ENCODE results near the gene TEAD2.
"Not testable (repeated sequence)": the region's sequence is repeated elsewhere in the genome, so short reads cannot be mapped to it uniquely, and the experiment has no call there.

Gene TEAD2

DNA sequence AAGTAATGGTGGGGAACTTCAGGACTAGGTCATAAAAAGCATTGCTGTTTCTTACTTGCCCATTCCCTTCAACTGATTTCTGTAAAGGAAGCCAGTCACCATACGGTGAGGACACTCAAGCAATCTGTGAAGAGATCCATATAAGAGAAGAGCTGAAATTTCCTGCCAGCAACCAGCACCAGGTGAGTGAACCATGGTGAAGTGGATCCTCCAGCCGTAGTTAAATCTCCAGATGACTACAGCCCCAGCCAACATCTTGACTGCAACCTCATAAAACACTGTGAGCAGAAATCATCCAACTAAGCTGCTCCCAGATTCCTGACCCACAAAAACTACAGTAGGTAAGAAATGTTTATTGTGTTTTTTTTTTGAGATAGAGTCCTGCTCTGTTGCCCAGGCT lies 33.5 kb downstream of the TEAD2 start:
- H3K4me3 ChIP-seq (ENCODE audit: low read length), result no peak overlapping the region
- TF ChIP-seq, protein P1, sequence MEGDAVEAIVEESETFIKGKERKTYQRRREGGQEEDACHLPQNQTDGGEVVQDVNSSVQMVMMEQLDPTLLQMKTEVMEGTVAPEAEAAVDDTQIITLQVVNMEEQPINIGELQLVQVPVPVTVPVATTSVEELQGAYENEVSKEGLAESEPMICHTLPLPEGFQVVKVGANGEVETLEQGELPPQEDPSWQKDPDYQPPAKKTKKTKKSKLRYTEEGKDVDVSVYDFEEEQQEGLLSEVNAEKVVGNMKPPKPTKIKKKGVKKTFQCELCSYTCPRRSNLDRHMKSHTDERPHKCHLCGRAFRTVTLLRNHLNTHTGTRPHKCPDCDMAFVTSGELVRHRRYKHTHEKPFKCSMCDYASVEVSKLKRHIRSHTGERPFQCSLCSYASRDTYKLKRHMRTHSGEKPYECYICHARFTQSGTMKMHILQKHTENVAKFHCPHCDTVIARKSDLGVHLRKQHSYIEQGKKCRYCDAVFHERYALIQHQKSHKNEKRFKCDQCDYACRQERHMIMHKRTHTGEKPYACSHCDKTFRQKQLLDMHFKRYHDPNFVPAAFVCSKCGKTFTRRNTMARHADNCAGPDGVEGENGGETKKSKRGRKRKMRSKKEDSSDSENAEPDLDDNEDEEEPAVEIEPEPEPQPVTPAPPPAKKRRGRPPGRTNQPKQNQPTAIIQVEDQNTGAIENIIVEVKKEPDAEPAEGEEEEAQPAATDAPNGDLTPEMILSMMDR (conservative IDR thresholded peaks at IDR 0.05; ENCODE audit: low read depth, low read length), result no peak
- DNase-seq (ENCODE audit: low read depth), result no peak

DNA sequence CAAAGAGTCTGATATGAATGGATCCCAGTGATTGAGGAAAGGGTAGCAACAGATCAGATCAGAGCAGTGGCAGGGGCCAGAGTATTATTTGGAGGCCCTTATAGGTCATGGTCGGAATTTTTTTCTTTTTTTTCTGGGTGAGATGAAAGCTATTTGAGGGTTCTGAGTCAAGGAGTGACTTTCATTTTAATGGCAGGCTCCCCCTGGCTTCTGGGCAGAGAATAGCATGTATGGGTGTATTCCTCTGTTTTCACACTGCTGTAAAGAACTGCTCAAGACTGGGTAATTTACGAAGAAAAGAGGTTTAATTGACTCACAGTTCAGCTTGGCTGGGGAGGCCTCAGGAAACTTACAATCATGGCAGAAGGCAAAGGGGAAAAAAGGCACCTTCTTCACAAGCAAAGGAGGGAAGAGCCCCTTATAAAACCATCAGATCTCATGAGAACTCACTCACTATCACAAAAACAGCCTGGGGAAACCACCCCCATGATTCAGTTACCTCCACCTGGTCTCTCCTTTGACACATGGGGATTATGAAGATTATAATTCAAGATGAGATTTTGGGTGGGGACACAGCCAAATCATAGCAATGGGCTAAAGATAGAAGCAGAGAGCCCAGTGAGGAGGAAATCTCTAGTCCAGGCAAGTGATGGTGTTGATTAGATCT lies 34.2 kb downstream of the TEAD2 start:
- no peak overlapping the region for H3K4me3 ChIP-seq (ENCODE audit: low read length)
- no peak for DNase-seq (ENCODE audit: low read depth)
- TF ChIP-seq, protein P1 (conservative IDR thresholded peaks at IDR 0.05; ENCODE audit: low read depth, low read length), result peak; percentile 77

DNA sequence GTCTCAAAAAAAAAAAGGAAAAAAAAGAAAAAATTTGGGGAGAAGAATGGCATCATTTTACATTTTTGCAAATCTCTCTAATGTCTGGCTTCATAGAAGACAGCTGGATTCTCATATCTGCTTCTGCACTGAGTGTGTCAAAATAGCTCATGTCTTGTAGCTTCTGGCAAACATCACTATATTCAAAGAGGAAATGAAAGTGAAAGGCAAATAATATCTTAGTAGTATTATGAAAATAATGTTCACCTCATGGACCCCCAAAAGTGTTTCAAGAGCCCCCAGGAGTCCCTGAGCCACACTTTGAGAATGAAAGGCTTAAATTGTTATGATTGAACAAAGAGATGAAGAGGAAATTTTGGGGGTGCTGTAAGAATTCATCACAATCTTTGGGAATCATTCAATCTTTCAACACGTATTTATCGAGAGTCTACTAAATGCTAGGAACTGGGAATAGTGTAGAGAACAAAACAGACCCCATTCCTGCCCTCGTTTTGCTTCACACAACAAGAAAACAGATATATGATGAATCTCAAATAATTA lies 36.0 kb downstream of the TEAD2 start:
- TF ChIP-seq, protein P1 (conservative IDR thresholded peaks at IDR 0.05; ENCODE audit: low read depth, low read length), result no peak
- no peak overlapping the region for H3K4me3 ChIP-seq (ENCODE audit: low read length)
- DNase-seq (ENCODE audit: low read depth), result no peak

DNA sequence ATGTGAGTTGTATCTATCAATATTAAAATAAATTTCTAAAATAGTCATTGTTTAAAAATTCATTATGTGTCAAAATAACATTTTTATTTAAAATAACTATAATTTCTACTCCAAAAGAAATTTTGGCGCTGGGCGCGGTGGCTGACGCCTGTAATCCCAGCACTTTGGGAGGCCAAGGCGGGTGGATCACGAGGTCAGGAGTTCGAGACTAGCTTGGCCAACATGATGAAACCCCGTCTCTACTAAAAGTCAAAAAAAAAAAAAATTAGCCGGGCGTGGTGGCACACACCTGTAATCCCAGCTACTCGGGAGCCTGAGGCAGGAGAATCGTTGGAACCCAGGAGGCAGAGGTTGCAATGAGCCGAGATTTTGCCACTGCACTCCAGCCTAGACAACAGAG lies 36.5 kb downstream of the TEAD2 start:
- H3K4me3 ChIP-seq (ENCODE audit: low read length); DNase-seq (ENCODE audit: low read depth): not testable (repeated sequence)

DNA sequence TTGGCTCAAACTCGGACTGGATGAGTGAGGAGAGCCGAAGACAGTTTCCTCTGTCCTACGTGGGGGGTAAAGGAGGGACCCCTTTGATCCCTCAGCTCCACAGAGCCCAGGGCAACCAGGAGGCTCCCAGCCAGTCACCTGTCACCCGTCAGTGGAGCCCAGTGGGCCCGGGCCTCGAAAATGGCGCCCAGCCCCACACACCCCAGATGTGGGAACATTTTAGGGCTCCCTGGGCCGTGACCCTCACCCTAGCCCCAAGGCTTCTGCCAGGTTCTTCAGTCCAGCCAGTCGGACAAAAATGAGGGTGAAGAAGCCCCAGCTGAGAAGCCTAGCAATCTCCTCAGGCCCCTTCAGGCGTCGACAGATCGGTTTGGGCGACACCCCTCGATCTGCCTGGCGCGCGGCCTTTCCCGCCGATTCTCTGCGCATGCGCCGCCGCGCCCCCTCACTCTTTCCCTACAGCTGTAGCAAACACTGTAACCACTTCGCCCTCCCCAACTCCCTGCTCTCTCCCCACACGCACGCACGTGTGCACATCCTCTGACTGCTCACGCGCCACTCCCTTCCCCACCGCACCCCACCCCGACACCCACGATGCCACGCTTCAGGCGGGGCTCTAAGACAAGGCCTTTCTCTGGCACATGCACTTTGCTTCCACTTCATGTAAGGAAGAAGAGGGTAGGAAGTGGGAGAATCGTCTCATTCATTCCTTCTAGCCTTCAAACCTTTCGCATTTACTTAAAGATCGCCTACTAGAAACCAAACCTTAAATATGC lies 37.2 kb downstream of the TEAD2 start, which contains the start of gene SLC6A16:
TSS of gene SLC6A16 (minus strand) at position 391 of the 776 bp plus-strand sequence. CDS start 13,844 bp downstream, outside the sequence.
- DNase-seq (ENCODE audit: low read depth), result no peak
- H3K4me3 ChIP-seq (ENCODE audit: low read length), result no peak within 1 kb of the TSS
- TF ChIP-seq, protein P1 (conservative IDR thresholded peaks at IDR 0.05; ENCODE audit: low read depth, low read length), result no peak

DNA sequence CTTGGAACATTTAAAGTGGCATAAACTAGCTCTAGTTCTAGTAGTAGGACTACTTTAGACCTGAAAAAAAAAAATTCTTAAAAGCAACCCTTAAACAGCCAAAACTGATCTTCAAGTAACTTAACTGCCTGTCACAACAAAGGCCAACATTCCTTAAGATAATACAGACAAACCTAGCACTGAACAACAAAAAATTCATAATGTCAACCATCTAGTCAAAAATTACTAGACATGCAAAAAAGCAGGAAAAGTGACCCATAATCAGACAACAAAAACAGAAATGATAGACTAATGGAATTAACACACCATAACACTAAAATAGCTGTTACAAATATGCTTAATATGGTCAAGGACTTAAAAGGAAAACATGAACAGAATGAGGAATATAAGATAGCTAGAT lies 43.9 kb downstream of the TEAD2 start:
- no peak for DNase-seq (ENCODE audit: low read depth)
- H3K4me3 ChIP-seq (ENCODE audit: low read length), result no peak overlapping the region
- TF ChIP-seq, protein P1 (conservative IDR thresholded peaks at IDR 0.05; ENCODE audit: low read depth, low read length), result no peak

DNA sequence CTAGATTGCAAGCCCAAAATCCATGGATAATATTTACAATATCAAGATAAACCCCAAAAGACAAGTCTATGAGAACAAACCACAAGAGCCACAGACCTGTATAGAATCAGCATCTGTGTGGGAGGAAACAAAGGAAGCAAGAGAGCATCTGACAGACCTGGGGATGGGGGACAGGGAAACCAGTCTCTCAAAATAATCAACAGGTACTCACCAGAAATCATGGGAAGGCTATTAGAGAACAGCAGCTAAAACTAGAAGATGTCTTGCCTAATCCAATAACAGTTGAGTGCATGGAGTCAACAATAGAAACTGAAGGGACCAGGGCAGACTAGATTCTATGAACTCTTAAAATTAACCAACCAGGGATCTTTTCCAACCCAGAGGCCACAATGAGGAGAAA lies 45.9 kb downstream of the TEAD2 start:
- no peak for DNase-seq (ENCODE audit: low read depth)
- TF ChIP-seq, protein P1 (conservative IDR thresholded peaks at IDR 0.05; ENCODE audit: low read depth, low read length), result no peak
- H3K4me3 ChIP-seq (ENCODE audit: low read length), result no peak overlapping the region
